Fibroblast of villous mesenchyme (primary cell): ENCODE measurements around the gene IKZF1. TPM values are rescaled to one million over a fixed set of nuclear protein-coding genes. Genes with fewer than 3 reads are reported as not detected.

Source experiments
- DNase-seq: peaks from one replicate; pipeline ENCODE4 v3.0.0-alpha.2; 2010; ENCODE audit warnings: low read depth
- H3K4me3 ChIP-seq: 2 replicates; pipeline ENCODE4 v1.5.1; 2011; ENCODE audit warnings: low read depth, mild to moderate bottlenecking, low read length
- total RNA-seq: library from RNA; depleted of rRNA; stranded (reverse); fragments of >200 nt; gene quantifications from 2 replicates; pipeline ENCODE4 v1.2.3, GENCODE V29; 2012
- TF ChIP-seq, protein P1 (sequence below): IDR thresholded peaks from 2 replicates; pipeline ENCODE4 v1.5.1; 2012; ENCODE audit warnings: low read depth, mild to moderate bottlenecking, low read length; ENCODE audit not compliant: insufficient read depth

Gene IKZF1
- total RNA-seq, 1 donor, result not detected

DNA sequence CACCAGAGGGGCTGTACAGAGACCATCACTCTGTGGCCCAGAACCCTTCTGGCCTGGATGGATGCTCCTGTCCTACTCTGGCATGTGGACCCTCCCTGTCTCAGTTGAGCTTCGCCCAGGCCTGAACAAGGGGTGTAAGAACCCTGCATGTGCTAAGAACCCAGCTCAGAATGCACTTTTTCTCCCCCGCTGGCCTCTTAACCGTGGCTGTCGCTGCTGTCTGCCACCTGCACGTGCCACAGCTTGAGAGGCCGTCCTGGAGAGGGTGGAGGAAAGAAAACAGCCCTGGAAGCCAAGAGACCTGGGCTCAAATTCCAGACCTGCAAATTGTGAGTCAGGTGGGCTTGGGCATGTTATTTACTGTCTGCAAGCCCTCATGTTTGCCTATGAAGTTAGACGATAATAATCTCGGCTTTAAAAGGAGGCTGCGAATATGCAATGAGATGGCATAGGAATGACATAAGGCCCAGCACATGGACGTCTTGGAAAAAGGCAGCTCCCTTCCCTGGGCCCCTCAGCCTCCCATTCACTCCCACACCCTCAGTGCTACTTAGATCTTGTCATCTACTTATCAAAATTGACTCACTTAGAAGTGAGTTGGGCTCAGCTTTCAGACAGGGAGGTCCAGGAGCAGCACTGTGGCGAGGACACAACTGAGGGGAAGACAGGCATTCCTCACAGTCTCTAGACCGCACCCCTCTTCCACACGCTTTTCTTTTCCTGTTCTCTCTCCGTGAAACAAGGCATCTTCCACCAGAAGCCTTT, 114.2 kb downstream of the IKZF1 start:
- no peak overlapping the region for H3K4me3 ChIP-seq
- TF ChIP-seq, protein P1, sequence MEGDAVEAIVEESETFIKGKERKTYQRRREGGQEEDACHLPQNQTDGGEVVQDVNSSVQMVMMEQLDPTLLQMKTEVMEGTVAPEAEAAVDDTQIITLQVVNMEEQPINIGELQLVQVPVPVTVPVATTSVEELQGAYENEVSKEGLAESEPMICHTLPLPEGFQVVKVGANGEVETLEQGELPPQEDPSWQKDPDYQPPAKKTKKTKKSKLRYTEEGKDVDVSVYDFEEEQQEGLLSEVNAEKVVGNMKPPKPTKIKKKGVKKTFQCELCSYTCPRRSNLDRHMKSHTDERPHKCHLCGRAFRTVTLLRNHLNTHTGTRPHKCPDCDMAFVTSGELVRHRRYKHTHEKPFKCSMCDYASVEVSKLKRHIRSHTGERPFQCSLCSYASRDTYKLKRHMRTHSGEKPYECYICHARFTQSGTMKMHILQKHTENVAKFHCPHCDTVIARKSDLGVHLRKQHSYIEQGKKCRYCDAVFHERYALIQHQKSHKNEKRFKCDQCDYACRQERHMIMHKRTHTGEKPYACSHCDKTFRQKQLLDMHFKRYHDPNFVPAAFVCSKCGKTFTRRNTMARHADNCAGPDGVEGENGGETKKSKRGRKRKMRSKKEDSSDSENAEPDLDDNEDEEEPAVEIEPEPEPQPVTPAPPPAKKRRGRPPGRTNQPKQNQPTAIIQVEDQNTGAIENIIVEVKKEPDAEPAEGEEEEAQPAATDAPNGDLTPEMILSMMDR, result no peak
- no peak for DNase-seq

DNA sequence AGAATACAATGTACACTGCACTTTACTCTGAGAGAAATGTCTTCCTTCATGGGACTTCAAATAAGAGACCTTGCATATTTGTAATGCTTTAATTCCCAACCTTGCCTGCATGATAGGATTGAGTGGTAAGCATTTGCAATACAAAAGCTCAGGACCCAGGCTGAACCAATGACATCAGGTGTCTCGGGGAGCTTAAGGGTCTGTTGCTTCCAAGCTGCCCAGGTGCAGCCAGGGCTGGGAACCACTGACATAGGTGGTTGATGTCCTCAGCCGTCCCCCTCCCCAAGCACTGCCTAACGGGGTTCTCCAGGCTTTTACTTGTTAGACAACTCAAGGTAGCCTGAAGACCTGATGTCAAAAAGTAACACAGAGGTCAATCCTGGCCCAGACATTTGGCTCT, 116.5 kb downstream of the IKZF1 start:
- TF ChIP-seq, protein P1, result no peak
- no peak overlapping the region for H3K4me3 ChIP-seq

DNA sequence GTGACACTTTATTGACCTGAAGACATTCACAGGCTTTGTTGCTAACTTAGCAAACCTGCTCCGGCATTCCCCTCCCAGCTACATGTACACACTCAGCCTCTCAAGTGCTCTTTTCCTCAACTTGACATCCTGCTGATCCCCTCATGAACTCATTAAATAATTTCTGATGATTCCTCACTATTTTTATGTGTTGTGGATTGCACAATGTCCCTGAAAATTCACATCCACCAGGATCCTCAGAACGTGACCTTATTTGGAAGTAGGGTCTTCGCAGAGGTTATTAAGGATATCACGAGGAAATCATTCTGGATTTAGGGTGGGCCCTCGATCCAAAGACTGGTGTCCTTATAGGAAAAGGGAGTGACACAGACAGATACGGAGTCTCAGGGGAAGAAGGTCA, 118.3 kb downstream of the IKZF1 start:
- TF ChIP-seq, protein P1, result no peak
- H3K4me3 ChIP-seq, result no peak overlapping the region
- no peak for DNase-seq

More for the DNA sequence above, 116.5 kb downstream of the IKZF1 start:
- DNase-seq, result no peak

DNA sequence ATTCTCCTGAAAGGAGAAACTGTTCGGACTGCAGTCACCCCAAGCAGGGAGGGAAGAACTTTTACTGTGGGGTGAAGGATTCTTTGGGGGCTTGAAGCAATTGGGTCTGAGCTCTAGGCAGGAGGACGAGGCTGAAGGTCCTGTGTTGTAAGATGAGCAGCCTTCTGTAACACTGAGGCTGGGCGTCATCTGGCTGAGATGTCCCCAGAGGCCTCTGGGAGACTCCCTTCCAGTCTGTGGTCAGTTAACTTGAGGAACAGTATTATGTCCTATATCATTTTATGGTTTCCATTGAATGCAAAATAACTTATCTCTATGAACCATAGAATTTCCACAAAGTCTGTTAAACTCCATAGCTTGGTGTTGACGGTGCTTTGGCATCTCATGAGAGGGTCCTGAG, 119.3 kb downstream of the IKZF1 start:
- TF ChIP-seq, protein P1, result no peak
- no peak overlapping the region for H3K4me3 ChIP-seq
- DNase-seq, result no peak

DNA sequence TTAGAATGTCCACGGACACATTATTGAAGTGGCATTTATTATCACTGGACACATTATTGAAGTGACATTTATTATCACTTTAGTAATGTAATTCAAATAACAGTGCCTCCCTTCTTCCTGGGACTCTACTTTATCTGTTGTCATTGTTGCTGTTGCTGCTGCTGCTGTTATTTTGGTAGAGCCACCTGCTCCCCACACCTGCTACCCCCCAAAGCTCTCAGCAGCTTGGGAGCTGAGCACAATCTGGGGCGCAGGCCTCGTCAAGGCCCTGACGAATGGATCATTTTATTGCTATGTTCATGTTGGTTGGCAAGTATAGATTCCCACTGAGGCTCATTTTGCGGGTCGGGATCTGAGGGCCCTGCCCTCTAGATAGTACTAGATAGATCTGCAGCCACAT, 120.8 kb downstream of the IKZF1 start:
- TF ChIP-seq, protein P1, result no peak
- no peak overlapping the region for H3K4me3 ChIP-seq
- DNase-seq, result no peak

DNA sequence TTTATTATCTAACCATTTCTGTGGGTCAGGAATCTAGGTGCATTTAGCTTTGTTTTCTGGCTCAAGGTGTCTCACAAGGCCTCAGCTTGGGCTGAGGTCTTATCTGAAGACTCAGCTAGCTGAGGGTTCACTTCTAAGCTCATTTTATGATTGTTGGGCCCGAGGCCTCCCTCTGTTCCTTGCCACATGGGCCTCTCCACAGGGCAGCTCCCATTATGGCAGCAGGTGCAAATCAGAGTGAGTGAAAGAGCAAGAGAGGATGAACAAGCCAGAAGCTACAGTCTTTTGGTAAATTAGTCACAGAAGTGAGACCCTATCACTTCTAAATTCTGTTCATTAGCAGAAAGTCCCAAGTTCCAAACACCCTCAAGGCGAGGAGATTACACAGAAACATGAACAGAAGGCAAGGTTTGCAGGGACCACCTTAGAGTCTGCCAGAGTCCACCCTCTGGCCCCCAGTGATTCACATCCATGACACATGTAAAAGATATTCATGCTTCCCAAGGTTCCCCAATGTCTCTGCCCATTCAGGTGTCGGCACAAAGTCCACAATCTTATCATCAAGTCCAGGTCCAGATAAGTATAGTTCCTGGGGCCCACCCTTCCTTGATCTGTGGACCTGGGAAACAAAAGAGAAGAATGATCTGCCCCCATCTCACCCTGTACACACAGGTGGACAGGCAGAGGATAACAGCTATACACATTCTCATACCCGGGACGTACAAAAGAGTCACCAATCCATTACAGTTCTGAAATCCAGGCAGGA, 121.9 kb downstream of the IKZF1 start:
- no peak for DNase-seq
- no peak overlapping the region for H3K4me3 ChIP-seq
- TF ChIP-seq, protein P1, result no peak

DNA sequence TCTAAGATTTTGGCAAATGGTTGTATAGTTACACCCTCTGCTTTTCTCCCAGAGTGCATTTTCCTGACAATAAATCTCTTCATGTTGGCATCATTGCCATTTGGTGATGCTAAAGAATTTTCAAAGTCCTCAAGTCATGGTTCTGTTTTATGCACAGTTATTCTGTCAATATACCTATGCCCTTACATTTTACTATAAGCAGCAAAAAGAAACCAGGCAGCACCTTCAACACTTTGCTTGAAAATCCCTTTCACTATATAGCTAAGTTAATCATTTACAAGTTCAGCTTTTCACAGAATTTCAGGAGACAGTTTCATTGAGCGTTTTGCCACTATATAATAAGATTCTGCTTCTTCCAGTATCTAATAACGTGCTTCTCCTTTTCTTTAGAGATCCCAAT, 123.0 kb downstream of the IKZF1 start:
- DNase-seq, result no peak
- H3K4me3 ChIP-seq, result no peak overlapping the region
- TF ChIP-seq, protein P1, result no peak
